Karpas-422 (cell line): Measurements from ENCODE around the gene RUNX2. TPM values are rescaled to one million over a fixed set of nuclear protein-coding genes. Genes with fewer than 3 reads are reported as not detected.
A peak's percentile ranks its signal among the peaks of the same experiment; 100 is the strongest.

Experiments
- DNase-seq: peaks from one replicate; pipeline ENCODE4 v3.0.0-alpha.2; 2015
- H2AFZ ChIP-seq: fragments of 200-600 bp; sonication (generic); 2 replicates; pipeline ENCODE4 v1.6.1; 2014; ENCODE audit warnings: antibody characterized with exemption, low read length, mixed read lengths
- H3K27ac ChIP-seq: fragments of 200-600 bp; sonication (generic); 2 replicates; pipeline ENCODE4 v1.5.1; 2014; ENCODE audit warnings: mild to moderate bottlenecking, low read length, moderate library complexity
- H3K27me3 ChIP-seq: fragments of 200-600 bp; sonication (generic); 2 replicates; pipeline ENCODE4 v1.6.1; 2014; ENCODE audit warnings: low read length, mixed read lengths
- H3K36me3 ChIP-seq: fragments of 200-600 bp; sonication (generic); 2 replicates; pipeline ENCODE4 v1.6.1; 2014; ENCODE audit warnings: low read length, mixed read lengths; ENCODE audit not compliant: insufficient read depth
- H3K4me1 ChIP-seq: fragments of 200-600 bp; sonication (generic); 2 replicates; pipeline ENCODE4 v1.6.1; 2014; ENCODE audit warnings: mild to moderate bottlenecking, low read length, mixed read lengths
- H3K4me2 ChIP-seq: fragments of 200-600 bp; sonication (generic); 2 replicates; pipeline ENCODE4 v1.6.1; 2014; ENCODE audit warnings: low read length, low read depth, mild to moderate bottlenecking; ENCODE audit not compliant: poor library complexity, severe bottlenecking
- H3K4me3 ChIP-seq: fragments of 200-600 bp; sonication (generic); 2 replicates; pipeline ENCODE4 v1.5.1; 2014; ENCODE audit warnings: mild to moderate bottlenecking, antibody characterized with exemption, low read length, mixed read lengths
- H3K79me2 ChIP-seq: fragments of 200-600 bp; sonication (generic); 2 replicates; pipeline ENCODE4 v1.6.1; 2014; ENCODE audit warnings: mild to moderate bottlenecking, low read length, mixed read lengths
- H3K9ac ChIP-seq: fragments of 200-600 bp; sonication (generic); 2 replicates; pipeline ENCODE4 v1.6.0; 2014; ENCODE audit warnings: low read length
- H3K9me2 ChIP-seq: fragments of 200-600 bp; sonication (generic), shearing (Covaris generic); replicated peaks from 2 replicates; pipeline ENCODE4 v1.6.0; 2014; ENCODE audit warnings: mild to moderate bottlenecking, low read length, moderate library complexity; ENCODE audit not compliant: insufficient read depth
- H3K9me3 ChIP-seq: fragments of 300-700, 200-600 bp; sonication (generic); 2 replicates; pipeline ENCODE4 v1.6.1; 2014; ENCODE audit warnings: low read length, mixed read lengths
- H4K20me1 ChIP-seq: fragments of 200-600 bp; sonication (generic); 2 replicates; pipeline ENCODE4 v1.6.1; 2014; ENCODE audit warnings: mild to moderate bottlenecking, antibody characterized with exemption, low read length, low read depth; ENCODE audit not compliant: insufficient read depth
- total RNA-seq: library from RNA; depleted of rRNA; stranded (reverse); fragments of >200 nt; shearing (Covaris generic); gene quantifications from 2 replicates; pipeline ENCODE4 v1.2.3, GENCODE V29; 2014; ENCODE audit warnings: low replicate concordance

The RUNX2 gene
- total RNA-seq, 1 experiment from 2014 or later: 0.19 TPM

GRCh38 chr6:45377554-45378333 is 49.6 kb downstream of the RUNX2 start, which contains the start of gene SUPT3H:
SUPT3H (minus strand) TSS chr6:45377934.
- Histone ChIP-seq H2AFZ (peak within 1 kb of the TSS; percentile 98), H3K4me1 (peaks cover 34% of the 10 kb centered on the region)

GRCh38 chr6:45378334-45378926 is 50.3 kb downstream of the RUNX2 start:
- H3K9me3 ChIP-seq: no peaks in the 10 kb centered on the region
- no peaks in the 10 kb centered on the region for H3K27me3 ChIP-seq
- H2AFZ ChIP-seq: peak overlapping the region; percentile 98
- no peaks in the 10 kb centered on the region for H3K36me3 ChIP-seq
- peak overlapping the region; percentile 92 for H3K4me2 ChIP-seq
- no peaks in the 10 kb centered on the region for H4K20me1 ChIP-seq
- peak; percentile 71 for DNase-seq
- peak overlapping the region; percentile 87 for H3K9ac ChIP-seq
- H3K9me2 ChIP-seq: no peaks in the 10 kb centered on the region
- no peaks in the 10 kb centered on the region for H3K79me2 ChIP-seq
- peak overlapping the region; percentile 62 for H3K27ac ChIP-seq
- H3K4me3 ChIP-seq: peak overlapping the region; percentile 95
- H3K4me1 ChIP-seq: peaks cover 34% of the 10 kb centered on the region

More at GRCh38 chr6:45377554-45378333, 49.6 kb downstream of the RUNX2 start, which contains the start of gene SUPT3H:
- Histone ChIP-seq H3K79me2 (no peaks in the 10 kb centered on the region), H3K4me3 (peak within 1 kb of the TSS; percentile 95), H3K9ac (peak within 1 kb of the TSS; percentile 87), H4K20me1 (no peaks in the 10 kb centered on the region), H3K27ac (peak within 1 kb of the TSS; percentile 62), H3K36me3 (no peaks in the 10 kb centered on the region), H3K9me3 (no peaks in the 10 kb centered on the region), H3K4me2 (peak within 1 kb of the TSS; percentile 92), H3K9me2 (no peaks in the 10 kb centered on the region), H3K27me3 (no peaks in the 10 kb centered on the region)
- DNase-seq: peak; percentile 96

GRCh38 chr6:45382391-45382790 is 54.3 kb downstream of the RUNX2 start:
- H3K4me2 ChIP-seq: no peak overlapping the region
- no peaks in the 10 kb centered on the region for H3K9me3 ChIP-seq
- H3K4me3 ChIP-seq: no peak overlapping the region
- H3K79me2 ChIP-seq: no peaks in the 10 kb centered on the region
- no peak overlapping the region for H3K27ac ChIP-seq
- no peaks in the 10 kb centered on the region for H3K9me2 ChIP-seq
- peaks cover 16% of the 10 kb centered on the region for H3K4me1 ChIP-seq
- no peak overlapping the region for H3K9ac ChIP-seq
- no peaks in the 10 kb centered on the region for H3K36me3 ChIP-seq
- no peaks in the 10 kb centered on the region for H4K20me1 ChIP-seq
- H3K27me3 ChIP-seq: no peaks in the 10 kb centered on the region
- DNase-seq: no peak
- no peak overlapping the region for H2AFZ ChIP-seq

- H3K79me2 ChIP-seq: no peaks in the 10 kb centered on the region
- no peak for DNase-seq
- H3K4me2 ChIP-seq: no peak overlapping the region
- no peak overlapping the region for H3K9ac ChIP-seq
- no peaks in the 10 kb centered on the region for H3K9me3 ChIP-seq
- H3K4me1 ChIP-seq: no peaks in the 10 kb centered on the region
- H4K20me1 ChIP-seq: no peaks in the 10 kb centered on the region
- no peak overlapping the region for H2AFZ ChIP-seq
- no peak overlapping the region for H3K27ac ChIP-seq
- no peaks in the 10 kb centered on the region for H3K27me3 ChIP-seq
- no peak overlapping the region for H3K4me3 ChIP-seq
- H3K36me3 ChIP-seq: no peaks in the 10 kb centered on the region
- H3K9me2 ChIP-seq: no peaks in the 10 kb centered on the region
Observed at GRCh38 chr6:45386501-45386900, 58.4 kb downstream of the RUNX2 start.

GRCh38 chr6:45387236-45387635 is 59.1 kb downstream of the RUNX2 start:
- H3K4me2 ChIP-seq: no peak overlapping the region
- H3K9me2 ChIP-seq: no peaks in the 10 kb centered on the region
- no peaks in the 10 kb centered on the region for H3K36me3 ChIP-seq
- H3K9ac ChIP-seq: no peak overlapping the region
- no peaks in the 10 kb centered on the region for H4K20me1 ChIP-seq
- no peak overlapping the region for H3K27ac ChIP-seq
- no peak overlapping the region for H2AFZ ChIP-seq
- DNase-seq: no peak
- no peak overlapping the region for H3K4me3 ChIP-seq
- H3K9me3 ChIP-seq: no peaks in the 10 kb centered on the region
- H3K4me1 ChIP-seq: no peaks in the 10 kb centered on the region
- no peaks in the 10 kb centered on the region for H3K79me2 ChIP-seq
- H3K27me3 ChIP-seq: no peaks in the 10 kb centered on the region

- Histone ChIP-seq H3K4me3 (no peak overlapping the region), H3K79me2 (no peaks in the 10 kb centered on the region), H3K27ac (no peak overlapping the region), H4K20me1 (no peaks in the 10 kb centered on the region), H3K36me3 (no peaks in the 10 kb centered on the region), H3K4me2 (no peak overlapping the region), H3K4me1 (no peaks in the 10 kb centered on the region), H2AFZ (no peak overlapping the region), H3K27me3 (no peaks in the 10 kb centered on the region), H3K9me2 (no peaks in the 10 kb centered on the region), H3K9ac (no peak overlapping the region), H3K9me3 (no peaks in the 10 kb centered on the region)
- no peak for DNase-seq
Observed at GRCh38 chr6:45388328-45388727, 60.2 kb downstream of the RUNX2 start.

GRCh38 chr6:45394586-45395095 is 66.5 kb downstream of the RUNX2 start:
- no peaks in the 10 kb centered on the region for H3K9me3 ChIP-seq
- no peaks in the 10 kb centered on the region for H3K27me3 ChIP-seq
- no peak overlapping the region for H3K27ac ChIP-seq
- no peaks in the 10 kb centered on the region for H3K9me2 ChIP-seq
- H4K20me1 ChIP-seq: no peaks in the 10 kb centered on the region
- H3K9ac ChIP-seq: no peak overlapping the region
- no peak overlapping the region for H3K4me2 ChIP-seq
- H3K79me2 ChIP-seq: no peaks in the 10 kb centered on the region
- H2AFZ ChIP-seq: no peak overlapping the region
- H3K4me1 ChIP-seq: no peaks in the 10 kb centered on the region
- no peak for DNase-seq
- H3K36me3 ChIP-seq: no peaks in the 10 kb centered on the region
- H3K4me3 ChIP-seq: no peak overlapping the region

- H2AFZ ChIP-seq: no peak overlapping the region
- H3K27ac ChIP-seq: no peak overlapping the region
- no peaks in the 10 kb centered on the region for H3K79me2 ChIP-seq
- H4K20me1 ChIP-seq: no peaks in the 10 kb centered on the region
- H3K27me3 ChIP-seq: no peaks in the 10 kb centered on the region
- no peak overlapping the region for H3K4me3 ChIP-seq
- no peak overlapping the region for H3K4me2 ChIP-seq
- H3K9me2 ChIP-seq: no peaks in the 10 kb centered on the region
- no peaks in the 10 kb centered on the region for H3K9me3 ChIP-seq
- DNase-seq: no peak
- H3K4me1 ChIP-seq: no peaks in the 10 kb centered on the region
- H3K9ac ChIP-seq: no peak overlapping the region
- no peaks in the 10 kb centered on the region for H3K36me3 ChIP-seq
Observed at GRCh38 chr6:45398075-45398813, 70.1 kb downstream of the RUNX2 start.
